WTC11 (cell line): ENCODE results near the gene ARHGAP23. TPM values are rescaled to one million over a fixed set of nuclear protein-coding genes. Genes with fewer than 3 reads are reported as not detected.

Experiments
- ATAC-seq: fragments of 200-7000 bp; cut with Tn5 transposase; 2 replicates; pipeline ENCODE4 v1.10.0; 2021; ENCODE audit warnings: mild to moderate bottlenecking, moderate library complexity
- CTCF ChIA-PET: fragments of 300-600 bp; sonication (Branson Sonifier 250); formaldehyde crosslinking; loops from one replicate; lab custom pipeline; 2021; ENCODE audit warnings: antibody characterized with exemption; lab: Charles Lee
- POLR2A ChIA-PET: fragments of 350-600 bp; sonication (Branson Sonifier 250); formaldehyde crosslinking; loops from one replicate; lab custom pipeline; 2021; ENCODE audit warnings: antibody characterized with exemption; lab: Charles Lee
- DNase-seq: peaks from one replicate; pipeline ENCODE4 v3.0.0; 2021; ENCODE audit warnings: low spot score
- H3K27ac Mint-ChIP-seq: 2 replicates; pipeline ENCODE4 v1.8.0; 2021; ENCODE audit warnings: mixed read lengths
- H3K27me3 Mint-ChIP-seq: 2 replicates; pipeline ENCODE4 v1.8.0; 2021; ENCODE audit warnings: low read depth, mild to moderate bottlenecking, moderate library complexity, mixed read lengths
- H3K36me3 Mint-ChIP-seq: 2 replicates; pipeline ENCODE4 v1.8.0; 2021; ENCODE audit warnings: mixed read lengths
- H3K4me1 Mint-ChIP-seq: 2 replicates; pipeline ENCODE4 v1.8.0; 2022; ENCODE audit warnings: mixed read lengths
- H3K4me3 Mint-ChIP-seq: 2 replicates; pipeline ENCODE4 v1.8.0; 2021; ENCODE audit warnings: mild to moderate bottlenecking, moderate library complexity, mixed read lengths
- H3K9me3 Mint-ChIP-seq: 2 replicates; pipeline ENCODE4 v1.8.0; 2021; ENCODE audit warnings: mixed read lengths
- E2F1 ChIP-seq: sonication (generic); formaldehyde crosslinking; IDR thresholded peaks from 2 replicates; pipeline ENCODE4 v1.8.0; 2022; ENCODE audit warnings: mild to moderate bottlenecking, missing genetic modification reagents
- E2F4 ChIP-seq: sonication (generic); formaldehyde crosslinking; IDR thresholded peaks from 2 replicates; pipeline ENCODE4 v1.8.1; 2022; ENCODE audit warnings: low read depth, mild to moderate bottlenecking, moderate library complexity, missing genetic modification reagents, borderline replicate concordance
- ERG ChIP-seq: fragments of 250-450 bp; sonication (Bioruptor Pico); IDR thresholded peaks from 2 replicates; pipeline ENCODE4 v1.8.0; 2021; ENCODE audit warnings: mild to moderate bottlenecking
- FOXK1 ChIP-seq: sonication (generic); formaldehyde crosslinking; IDR thresholded peaks from 2 replicates; pipeline ENCODE4 v1.8.0; 2022; ENCODE audit warnings: mild to moderate bottlenecking, moderate library complexity, missing genetic modification reagents
- FOXP1 ChIP-seq: sonication (generic); formaldehyde crosslinking; IDR thresholded peaks from 2 replicates; pipeline ENCODE4 v1.8.0; 2022; ENCODE audit warnings: missing genetic modification reagents, mild to moderate bottlenecking, moderate library complexity, borderline replicate concordance
- FOXP4 ChIP-seq: sonication (generic); formaldehyde crosslinking; IDR thresholded peaks from 2 replicates; pipeline ENCODE4 v1.8.0; 2022; ENCODE audit warnings: mild to moderate bottlenecking, missing genetic modification reagents
- GABPB1 ChIP-seq: sonication (generic); formaldehyde crosslinking; IDR thresholded peaks from 2 replicates; pipeline ENCODE4 v1.8.1; 2023; ENCODE audit warnings: mild to moderate bottlenecking, missing genetic modification reagents
- JAZF1 ChIP-seq: fragments of 250-450 bp; sonication (Bioruptor Pico); IDR thresholded peaks from 2 replicates; pipeline ENCODE4 v1.9.0; 2021; ENCODE audit warnings: moderate library complexity, mild to moderate bottlenecking, inconsistent platforms
- KAT7 ChIP-seq: sonication (generic); formaldehyde crosslinking; IDR thresholded peaks from 2 replicates; pipeline ENCODE4 v1.8.1; 2023; ENCODE audit warnings: missing genetic modification reagents, mild to moderate bottlenecking, borderline replicate concordance
- MXD4 ChIP-seq: fragments of 250-450 bp; sonication (Bioruptor Pico); IDR thresholded peaks from 2 replicates; pipeline ENCODE4 v1.8.0; 2021; ENCODE audit warnings: mild to moderate bottlenecking, moderate library complexity, borderline replicate concordance
- NR1H2 ChIP-seq: sonication (generic); formaldehyde crosslinking; IDR thresholded peaks from 2 replicates; pipeline ENCODE4 v1.9.0; 2021; ENCODE audit warnings: mild to moderate bottlenecking, moderate library complexity, missing genetic modification reagents
- OVOL2 ChIP-seq: fragments of 250-450 bp; sonication (Bioruptor Pico); IDR thresholded peaks from 2 replicates; pipeline ENCODE4 v1.9.0; 2021; ENCODE audit warnings: mild to moderate bottlenecking, borderline replicate concordance
- TEAD1 ChIP-seq: sonication (generic); formaldehyde crosslinking; IDR thresholded peaks from 2 replicates; pipeline ENCODE4 v1.8.0; 2022; ENCODE audit warnings: mild to moderate bottlenecking, missing genetic modification reagents
- TP53 ChIP-seq: sonication (generic); formaldehyde crosslinking; IDR thresholded peaks from 2 replicates; pipeline ENCODE4 v1.8.1; 2023; ENCODE audit warnings: mild to moderate bottlenecking, missing genetic modification reagents
- USF2 ChIP-seq: sonication (generic); formaldehyde crosslinking; IDR thresholded peaks from 2 replicates; pipeline ENCODE4 v1.8.1; 2023; ENCODE audit warnings: mild to moderate bottlenecking, missing genetic modification reagents, moderate library complexity
- ZBTB21 ChIP-seq: sonication (generic); formaldehyde crosslinking; IDR thresholded peaks from 2 replicates; pipeline ENCODE4 v1.8.1; 2023; ENCODE audit warnings: mild to moderate bottlenecking, missing genetic modification reagents, borderline replicate concordance
- ZNF232 ChIP-seq: sonication (generic); formaldehyde crosslinking; IDR thresholded peaks from 2 replicates; pipeline ENCODE4 v1.8.0; 2022; ENCODE audit warnings: mild to moderate bottlenecking, missing genetic modification reagents
- ZNF317 ChIP-seq: sonication (generic); formaldehyde crosslinking; IDR thresholded peaks from 2 replicates; pipeline ENCODE4 v1.8.1; 2023; ENCODE audit warnings: low read depth, mild to moderate bottlenecking, moderate library complexity, missing genetic modification reagents, borderline replicate concordance
- ZNF416 ChIP-seq: fragments of 250-450 bp; sonication (Bioruptor Pico); IDR thresholded peaks from 2 replicates; pipeline ENCODE4 v1.9.0; 2021; ENCODE audit warnings: mild to moderate bottlenecking, inconsistent platforms
- ZSCAN18 ChIP-seq: fragments of 250-450 bp; sonication (Bioruptor Pico); IDR thresholded peaks from 2 replicates; pipeline ENCODE4 v2.1.2; 2022; ENCODE audit warnings: mild to moderate bottlenecking, moderate library complexity
- total RNA-seq: library from RNA; stranded (reverse); gene quantifications from 3 replicates; pipeline ENCODE4 v1.2.3, GENCODE V29; 2021

ARHGAP23 gene
- total RNA-seq, 1 experiment from 2014 or later = 66.0 TPM

- Mint-ChIP-seq H3K9me3 (no peaks in the 10 kb centered on the region), H3K27ac (no peak overlapping the region), H3K36me3 (no peaks in the 10 kb centered on the region), H3K4me3 (no peak overlapping the region), H3K27me3 (peaks cover 53% of the 10 kb centered on the region), H3K4me1 (peaks cover 33% of the 10 kb centered on the region)
- TF ChIP-seq GABPB1 (CRISPR knock-in tag) = no peak
- no peak for TF ChIP-seq TEAD1 (CRISPR knock-in tag)
- no peak for TF ChIP-seq ERG (CRISPR knock-in tag)
- TF ChIP-seq FOXP4 (CRISPR knock-in tag) = no peak
- no peak for TF ChIP-seq ZNF232 (CRISPR knock-in tag)
- TF ChIP-seq ZSCAN18 (CRISPR knock-in tag) = no peak
- TF ChIP-seq TP53 (CRISPR knock-in tag) = no peak
- no peak for TF ChIP-seq ZBTB21 (CRISPR knock-in tag)
- no peak for TF ChIP-seq OVOL2
- TF ChIP-seq JAZF1 (CRISPR knock-in tag) = no peak
- TF ChIP-seq USF2 (CRISPR knock-in tag) = no peak
- no peak for TF ChIP-seq ZNF317 (CRISPR knock-in tag)
- no peak for TF ChIP-seq MXD4 (CRISPR knock-in tag)
- no peak for TF ChIP-seq E2F4 (CRISPR knock-in tag)
- no peak for TF ChIP-seq FOXP1
- TF ChIP-seq ZNF416 (CRISPR knock-in tag) = no peak
- no peak for TF ChIP-seq NR1H2 (CRISPR knock-in tag)
- no peak for TF ChIP-seq E2F1 (CRISPR knock-in tag)
- no peak for TF ChIP-seq FOXK1
- TF ChIP-seq KAT7 (CRISPR knock-in tag) = no peak
- DNase-seq (no peak), ATAC-seq (peak; percentile 27)
- ChIA-PET CTCF (interaction anchor here (0.7 to 19.6 kb wide), 13 partner anchors 9 to 212 kb away, joined by 3 to 341 read pairs (median 4); no protein-coding TSS in a partner anchor), POLR2A (interaction anchor here (0.6 kb wide), 2 partner anchors 20 to 116 kb away, joined by 3 read pairs; no protein-coding TSS in a partner anchor)
Observed at GRCh38 chr17:38533866-38534497, 105.7 kb downstream of the ARHGAP23 start.
